Measurements from ENCODE around the gene SEMA3A. TPM values are rescaled to one million over a fixed set of nuclear protein-coding genes. Genes with fewer than 3 reads are reported as not detected.

The SEMA3A gene
- total and polyA plus RNA-seq, 2 of the 13 experiments (the other 11 are each of a cell fraction or from before 2014, with no cell fraction given): 0.29 to 1.2 TPM

- ATAC-seq: no peak
- Histone ChIP-seq H3K27ac (ENCODE audit: extremely low read length, insufficient read depth, low read length) (no peak overlapping the region), H3K9ac (ENCODE audit: insufficient read depth, low read depth, low read length) (no peak overlapping the region), H3K27me3 (ENCODE audit: control insufficient read depth in 1 of 2, insufficient read depth in 2 of 2, low read length in 2 of 2) (no peaks in the 10 kb centered on the region), H3K4me2 (ENCODE audit: low read depth, low read length) (no peak overlapping the region), H3K79me2 (ENCODE audit: insufficient read depth, low read length) (no peaks in the 10 kb centered on the region), H4K20me1 (ENCODE audit: insufficient read depth, low read length) (no peaks in the 10 kb centered on the region), H3K36me3 (replicated peaks in 1 of 2; ENCODE audit: control insufficient read depth in 1 of 2, insufficient read depth in 2 of 2, low read length in 2 of 2) (no peaks in the 10 kb centered on the region), H2AFZ (ENCODE audit: low read length) (no peak overlapping the region), H3K4me1 (ENCODE audit: insufficient read depth, low read length) (no peaks in the 10 kb centered on the region), H3K4me3 (replicated peaks in 1 of 3; ENCODE audit: insufficient read depth in 1 of 3, low read depth in 2 of 3, low read length in 3 of 3) (no peak overlapping the region), H3K9me3 (ENCODE audit: low read length) (no peaks in the 10 kb centered on the region)
- no peak for FAIRE-seq
- CTCF ChIA-PET (ENCODE audit: low intra/inter-chr PET ratio, low total read pairs): interaction anchor here (0.6 to 1.2 kb wide), 2 partner anchors 827 to 1089 kb away, joined by 3 to 6 read pairs; no protein-coding TSS in a partner anchor
- BruUV-seq (replicated peaks): no TSS peak
- TF ChIP-seq ZBED4 (CRISPR knock-in tag; IDR thresholded peaks at IDR 0.05; ENCODE audit: borderline replicate concordance) (no peak), SNAPC5 (CRISPR knock-in tag; IDR thresholded peaks at IDR 0.05; ENCODE audit: borderline replicate concordance) (no peak), PBX2 (CRISPR knock-in tag; IDR thresholded peaks at IDR 0.05) (no peak), ATRX (CRISPR knock-in tag; IDR thresholded peaks at IDR 0.05; ENCODE audit: borderline replicate concordance) (no peak), RBFOX2 (IDR thresholded peaks at IDR 0.05; ENCODE audit: low read depth, low read length) (no peak), ZNF564 (CRISPR knock-in tag; IDR thresholded peaks at IDR 0.05) (no peak), ZNF615 (CRISPR knock-in tag; IDR thresholded peaks at IDR 0.05; ENCODE audit: borderline replicate concordance) (no peak), ZNF788 (CRISPR knock-in tag; IDR thresholded peaks at IDR 0.05; ENCODE audit: borderline replicate concordance) (no peak), DRAP1 (CRISPR knock-in tag; IDR thresholded peaks at IDR 0.05) (no peak), ZNF574 (CRISPR knock-in tag; IDR thresholded peaks at IDR 0.05) (no peak), ZNF629 (CRISPR knock-in tag; conservative IDR thresholded peaks at IDR 0.05) (no peak), ZFAT (CRISPR knock-in tag; conservative IDR thresholded peaks at IDR 0.05) (no peak), PCBP1 (IDR thresholded peaks at IDR 0.05; ENCODE audit: borderline replicate concordance, low read depth, low read length) (no peak), ZFP36L1 (CRISPR knock-in tag; IDR thresholded peaks at IDR 0.05) (no peak), CENPT (CRISPR knock-in tag; IDR thresholded peaks at IDR 0.05; ENCODE audit: low read depth) (no peak), FOXC1 (CRISPR knock-in tag; IDR thresholded peaks at IDR 0.05; ENCODE audit: borderline replicate concordance) (no peak), KAT2B (IDR thresholded peaks at IDR 0.05; ENCODE audit: borderline replicate concordance, low read depth, low read length) (no peak)
- in situ Hi-C loops (cut with HindIII; ENCODE audit: extremely low pct_ligation_motif_present, low pct_unique_long_range_greater_than_20kb): no loop called here
- intact Hi-C loops (cut with micrococcal nuclease; ENCODE audit: unreplicated experiment): no loop called here
- no peak for DNase-seq (ENCODE audit: low spot score)
- POLR2A ChIA-PET: no interaction called here
- WGBS (ENCODE audit: low lambda C conversion rate): 2% methylated on average over 1 of the region's 1 CpG
These were observed 260.4 kb downstream of the SEMA3A start for GRCh38 chr7:83934118-83934734.
